H1 (cell line): Measurements from ENCODE around the gene TMEM151B. TPM values are rescaled to one million over a fixed set of nuclear protein-coding genes. Genes with fewer than 3 reads are reported as not detected.
A peak's percentile ranks its signal among the peaks of the same experiment; 100 is the strongest.

Experiments used
- CTCF ChIA-PET: fragments of 300-600 bp; sonication (Branson Sonifier 250); formaldehyde crosslinking; loops from one replicate; lab custom pipeline; 2021; ENCODE audit not compliant: partially characterized antibody; lab: Charles Lee
- POLR2A ChIA-PET: fragments of 300-600 bp; sonication (Branson Sonifier 250); formaldehyde crosslinking; loops from one replicate; lab custom pipeline; 2021; ENCODE audit warnings: inconsistent platforms; ENCODE audit not compliant: partially characterized antibody; lab: Charles Lee
- DNase-seq, 2 experiments: peaks; one replicate each; pipeline versions ENCODE4 v3.0.0 to v3.0.0-alpha.2; 2010 to 2022; ENCODE audit warnings: low spot score in 2 of 2, low read depth in 1 of 2, mixed read lengths in 1 of 2
- FAIRE-seq: peaks from 2 replicates; lab custom pipeline; 2011; peaks lifted over from hg19 to GRCh38; lab: Jason Lieb, UNC
- H2AFZ ChIP-seq: 2 replicates; pipeline ENCODE4 v1.8.1; 2012; ENCODE audit warnings: low read length, inconsistent platforms
- H2AK5ac ChIP-seq: 2 replicates; pipeline ENCODE4 v1.6.1; 2013; ENCODE audit warnings: low read depth, low read length
- H2BK120ac ChIP-seq: replicated peaks from 2 replicates; pipeline ENCODE3; 2013; ENCODE audit warnings: low read depth, low read length, inconsistent platforms
- H2BK12ac ChIP-seq: 2 replicates; pipeline ENCODE4 v1.6.1; 2013; ENCODE audit warnings: low read depth, low read length
- H2BK15ac ChIP-seq: 2 replicates; pipeline ENCODE4 v1.6.1; 2013; ENCODE audit warnings: low read length
- H2BK20ac ChIP-seq: 2 replicates; pipeline ENCODE4 v1.6.1; 2013; ENCODE audit warnings: low read length
- H2BK5ac ChIP-seq: 2 replicates; pipeline ENCODE4 v1.6.1; 2013; ENCODE audit warnings: low read depth, low read length
- H3K14ac ChIP-seq: 2 replicates; pipeline ENCODE4 v1.6.1; 2013; ENCODE audit warnings: inconsistent platforms; ENCODE audit not compliant: insufficient read length
- H3K18ac ChIP-seq: 2 replicates; pipeline ENCODE4 v1.6.1; 2013; ENCODE audit warnings: low read length; ENCODE audit errors: extremely low read depth
- H3K23ac ChIP-seq: 2 replicates; pipeline ENCODE4 v1.6.1; 2013; ENCODE audit warnings: inconsistent platforms; ENCODE audit not compliant: insufficient read length
- H3K23me2 ChIP-seq: 2 replicates; pipeline ENCODE4 v1.6.1; 2013; ENCODE audit warnings: low read depth, low read length
- H3K27ac ChIP-seq: 2 replicates; pipeline ENCODE4 v1.6.1; 2011; ENCODE audit warnings: low read depth, low read length, inconsistent platforms
- H3K27me3 ChIP-seq, 4 experiments: replicated peaks in 1 of 4; 1 replicate in 1 of 4; 2 replicates in 3 of 4; pipeline versions ENCODE4 v1.6.1 to v1.8.1; 2011 to 2013; ENCODE audit warnings: low read length in 3 of 4, mild to moderate bottlenecking in 3 of 4, inconsistent platforms in 2 of 4, mixed read lengths in 2 of 4, moderate library complexity in 1 of 4; ENCODE audit not compliant: control insufficient read depth in 3 of 4, insufficient read depth in 3 of 4; ENCODE audit errors: extremely low read depth in 1 of 4
- H3K36me3 ChIP-seq, 4 experiments: 2 replicates each; pipeline versions ENCODE4 v1.6.1 to v1.8.1; 2011 to 2013; ENCODE audit warnings: mild to moderate bottlenecking in 4 of 4, low read length in 3 of 4, moderate library complexity in 2 of 4, control low read depth in 1 of 4, inconsistent platforms in 1 of 4; ENCODE audit not compliant: insufficient read depth in 4 of 4, control insufficient read depth in 2 of 4
- H3K4ac ChIP-seq: replicated peaks from 2 replicates; pipeline ENCODE3; 2013; ENCODE audit warnings: low read length, low read depth, mixed read lengths, inconsistent platforms; ENCODE audit not compliant: insufficient read length
- H3K4me1 ChIP-seq, 4 experiments: replicated peaks in 1 of 4; 1 replicate in 1 of 4; 2 replicates in 3 of 4; pipeline versions ENCODE4 v1.6.1 to v1.8.1; 2011 to 2013; ENCODE audit warnings: low read length in 3 of 4, inconsistent platforms in 2 of 4, mixed read lengths in 1 of 4; ENCODE audit not compliant: insufficient read depth in 4 of 4, control insufficient read depth in 3 of 4
- H3K4me2 ChIP-seq, 2 experiments: 2 replicates each; pipeline versions ENCODE4 v1.6.1 to v1.8.1; 2011 to 2013; ENCODE audit warnings: low read depth in 2 of 2, low read length in 2 of 2, control low read depth in 1 of 2, inconsistent platforms in 1 of 2, mild to moderate bottlenecking in 1 of 2; ENCODE audit not compliant: insufficient read depth in 1 of 2
- H3K4me3 ChIP-seq, 4 experiments: fragments of 200-600, 300-600 bp in 1 of 4; sonication (generic), shearing (Covaris generic), sonication (Bioruptor Twin) in 1 of 4; 2 replicates each; pipeline versions ENCODE4 v1.5.1 to v1.8.1; 2011 to 2016; ENCODE audit warnings: low read length in 4 of 4, low read depth in 3 of 4, control low read depth in 2 of 4, inconsistent platforms in 2 of 4, mild to moderate bottlenecking in 2 of 4, mixed read lengths in 1 of 4, moderate library complexity in 1 of 4; ENCODE audit not compliant: insufficient read depth in 2 of 4; ENCODE audit errors: extremely low read depth in 1 of 4
- H3K56ac ChIP-seq: replicated peaks from 2 replicates; pipeline ENCODE3; 2013; ENCODE audit warnings: low read depth, mild to moderate bottlenecking, mixed read lengths, low read length, inconsistent platforms; ENCODE audit not compliant: insufficient read length
- H3K79me1 ChIP-seq: 2 replicates; pipeline ENCODE4 v1.6.1; 2013; ENCODE audit warnings: low read depth, low read length, control low read depth
- H3K79me2 ChIP-seq, 2 experiments: 2 replicates each; pipeline versions ENCODE4 v1.6.1 to v1.8.1; 2012 to 2013; ENCODE audit warnings: low read length in 2 of 2, mild to moderate bottlenecking in 2 of 2, inconsistent platforms in 1 of 2; ENCODE audit not compliant: insufficient read depth in 2 of 2, control insufficient read depth in 1 of 2
- H3K9ac ChIP-seq, 4 experiments: replicated peaks in 1 of 4; 1 replicate in 1 of 4; 2 replicates in 3 of 4; pipeline versions ENCODE4 v1.6.1 to v1.8.1; 2011 to 2013; ENCODE audit warnings: low read depth in 3 of 4, low read length in 3 of 4, control low read depth in 2 of 4, mild to moderate bottlenecking in 2 of 4, moderate library complexity in 2 of 4, inconsistent platforms in 1 of 4; ENCODE audit errors: extremely low read depth in 1 of 4
- H3K9me3 ChIP-seq, 2 experiments: 2 replicates each; pipeline versions ENCODE4 v1.6.1 to v1.8.1; 2012 to 2013; ENCODE audit warnings: mild to moderate bottlenecking in 2 of 2, moderate library complexity in 2 of 2, control low read depth in 1 of 2, inconsistent platforms in 1 of 2, low read depth in 1 of 2, low read length in 1 of 2, mixed read lengths in 1 of 2; ENCODE audit not compliant: insufficient read depth in 2 of 2
- H4K20me1 ChIP-seq, 2 experiments: replicated peaks in 1 of 2; 2 replicates each; pipeline versions ENCODE3 to v1.8.1; 2011 to 2013; ENCODE audit warnings: inconsistent platforms in 2 of 2, low read length in 2 of 2, mild to moderate bottlenecking in 1 of 2; ENCODE audit not compliant: insufficient read depth in 2 of 2, control insufficient read depth in 1 of 2
- H4K5ac ChIP-seq: 2 replicates; pipeline ENCODE4 v1.6.1; 2013; ENCODE audit warnings: low read length, low read depth, mixed read lengths, inconsistent platforms; ENCODE audit not compliant: insufficient read length
- H4K8ac ChIP-seq: 2 replicates; pipeline ENCODE4 v1.8.0; 2013; ENCODE audit warnings: mild to moderate bottlenecking, moderate library complexity, low read length, inconsistent platforms; ENCODE audit not compliant: insufficient read depth; ENCODE audit errors: extremely low read depth
- H4K91ac ChIP-seq: replicated peaks from 2 replicates; pipeline ENCODE3; 2013; ENCODE audit warnings: low read length, mixed read lengths, inconsistent platforms; ENCODE audit not compliant: insufficient read length
- BACH1 ChIP-seq: IDR thresholded peaks from 2 replicates; pipeline ENCODE4 v1.6.1; 2012; ENCODE audit warnings: low read length, improper control_type of control experiment
- GABPA ChIP-seq: IDR thresholded peaks from 2 replicates; pipeline ENCODE4 v1.6.1; 2011; ENCODE audit warnings: mild to moderate bottlenecking, low read length, moderate library complexity, borderline replicate concordance; ENCODE audit not compliant: insufficient read depth
- POU5F1 ChIP-seq: IDR thresholded peaks from 2 replicates; pipeline ENCODE4 v1.6.1; 2011; ENCODE audit warnings: low read depth, mild to moderate bottlenecking, low read length, moderate library complexity
- WGBS, 2 experiments: shearing (Covaris generic) in 1 of 2; methylation state at CpG; one replicate each; pipeline versions ENCODE4 v1.1.6 to v1.1.7; 2013 to 2015; ENCODE audit warnings: low lambda C conversion rate in 2 of 2, mixed read lengths in 2 of 2, inconsistent platforms in 1 of 2, low coverage in 1 of 2, missing lambda C conversion rate in 1 of 2; ENCODE audit not compliant: insufficient replicate concordance in 2 of 2, insufficient coverage in 1 of 2, insufficient read length in 1 of 2; ENCODE audit errors: extremely low coverage in 1 of 2, missing lambda C conversion rate in 1 of 2; 5-methylcytosine and 5-hydroxymethylcytosine counted together
- polyA plus RNA-seq, 7 experiments: library from polyadenylated mRNA; depleted of rRNA in 3 of 7; stranded (reverse) in 5 of 7; unstranded in 2 of 7; fragments of >200 nt in 5 of 7; fragments of 200-250 nt in 2 of 7; gene quantifications; 1 replicate in 5 of 7; 2 replicates in 1 of 7; 4 replicates in 1 of 7; pipeline versions ENCODE4 v1.2.1 to v1.2.3, GENCODE V29; 2011 to 2013; ENCODE audit warnings: missing spikeins in 2 of 7, mixed read lengths in 2 of 7
- total RNA-seq: library from RNA; stranded (reverse); fragmentation: NEBNext Ultra II Directional; extraction: Animal tissue kit (Norgen Biotek cat#: 25700); gene quantifications from 2 replicates; pipeline ENCODE4 v1.2.1, GENCODE V29; 2021

Gene TMEM151B
- total and polyA plus RNA-seq, 2 of the 8 experiments (the other 6 are each of a cell fraction or from before 2014, with no cell fraction given), result 8.0 to 15.5 TPM

GRCh38 chr6:44257025-44257752, 13.1 kb upstream of the TMEM151B start, which contains the start of gene SLC35B2:
TSS of gene SLC35B2 (minus strand) at chr6:44257528. CDS start at chr6:44257410, 118 bp downstream.
- peak within 1 kb of the TSS; percentile 93 for H3K56ac ChIP-seq
- peak within 1 kb of the TSS; percentile 78; the same call in 1 of the 2 replicates for H2BK12ac ChIP-seq
- H3K18ac ChIP-seq, result peak within 1 kb of the TSS; percentile 91
- no peaks in the 10 kb centered on the region for H3K79me1 ChIP-seq
- H3K79me2 ChIP-seq, result peaks cover 0 to 17% of the 10 kb centered on the region in 2 experiments; a peak in 2 of 4 replicates
- H4K20me1 ChIP-seq, result peaks cover 0 to 18% of the 10 kb centered on the region in 2 experiments
- peak within 1 kb of the TSS; percentile 54 for H3K4ac ChIP-seq
- H2BK5ac ChIP-seq, result peak within 1 kb of the TSS; percentile 92
- no peak within 1 kb of the TSS for H2AK5ac ChIP-seq
- no peaks in the 10 kb centered on the region for H3K9me3 ChIP-seq
- H4K5ac ChIP-seq, result peak within 1 kb of the TSS; percentile 98
- no peak within 1 kb of the TSS for H2BK120ac ChIP-seq
- H3K4me1 ChIP-seq, result peaks cover 1 to 20% (median 7%) of the 10 kb centered on the region in 4 experiments; a peak in 6 of 7 replicates
- H3K4me3 ChIP-seq, result peak within 1 kb of the TSS; percentile 67 to 85 (median 75)
- peak within 1 kb of the TSS; percentile 74 to 86 (median 81) for H3K9ac ChIP-seq
- H3K14ac ChIP-seq, result peak within 1 kb of the TSS; percentile 48
- H2AFZ ChIP-seq, result peak within 1 kb of the TSS; percentile 47; the same call in 1 of the 2 replicates
- CTCF ChIA-PET, result interaction anchor here (0.8 to 4.8 kb wide), 31 partner anchors 10 to 161 kb away, joined by 3 to 48 read pairs (median 4); partner anchors contain the start of genes CAPN11, HSP90AB1, SLC29A1 and TMEM151B
- POLR2A ChIA-PET, result interaction anchor here (0.7 to 15.1 kb wide), 44 partner anchors 10 to 628 kb away, joined by 3 to 581 read pairs (median 5); partner anchors contain the start of genes AARS2, CAPN11, CDC5L and GTPBP2
- WGBS, 2 experiments, result 4% methylated on average over 22 of the region's 80 CpGs; no CpG with 5 or more reads in 1 of the 2 experiments
- peak within 1 kb of the TSS; percentile 89 for H4K8ac ChIP-seq
- no peak for FAIRE-seq
- H3K27me3 ChIP-seq, result no peaks in the 10 kb centered on the region
- H3K23me2 ChIP-seq, result peaks cover 11% of the 10 kb centered on the region
- H2BK20ac ChIP-seq, result no peak within 1 kb of the TSS; the same call in 1 of the 2 replicates
- H2BK15ac ChIP-seq, result peak within 1 kb of the TSS; percentile 34; the same call in 1 of the 2 replicates
- peaks cover 19 to 40% (median 37%) of the 10 kb centered on the region in 4 experiments for H3K36me3 ChIP-seq
- DNase-seq, result peak in 1 of 2 experiments; percentile 85
- no peak within 1 kb of the TSS for H3K23ac ChIP-seq
- peak within 1 kb of the TSS; percentile 88 for H3K27ac ChIP-seq
- H3K4me2 ChIP-seq, result peak within 1 kb of the TSS; percentile 58 to 82
- H4K91ac ChIP-seq, result peak within 1 kb of the TSS; percentile 58
- TF ChIP-seq POU5F1 (no peak), GABPA (no peak), BACH1 (no peak)
